GM19468 (cell line): ENCODE measurements around the gene AEBP1.
"Not testable (repeated sequence)": the region's sequence is repeated elsewhere in the genome, so short reads cannot be mapped to it uniquely, and the experiment has no call there.

Experiments used
- ATAC-seq: cut with Tn5 transposase; IDR thresholded peaks from one replicate; pipeline ENCODE4 v1.9.1; 2021; ENCODE audit warnings: mild to moderate bottlenecking, moderate library complexity, moderate number of reproducible peaks; ENCODE audit not compliant: unreplicated experiment; ENCODE audit errors: extremely low read depth

Gene AEBP1

GRCh38 chr7:44113764-44114354 is 9.7 kb downstream of the AEBP1 start:
- ATAC-seq = no peak

- no peak for ATAC-seq
Measured at GRCh38 chr7:44114586-44115310, 10.6 kb downstream of the AEBP1 start.

- ATAC-seq = no peak
Measured at GRCh38 chr7:44116087-44116788, 12.1 kb downstream of the AEBP1 start.

GRCh38 chr7:44116789-44117666 is 12.9 kb downstream of the AEBP1 start:
- ATAC-seq = no peak

GRCh38 chr7:44117801-44118429 is 13.8 kb downstream of the AEBP1 start:
- ATAC-seq = no peak

- ATAC-seq = no peak
Measured at GRCh38 chr7:44119829-44120380, 15.8 kb downstream of the AEBP1 start.

GRCh38 chr7:44120395-44120794 is 16.2 kb downstream of the AEBP1 start:
- ATAC-seq = no peak

GRCh38 chr7:44121761-44122420 is 17.7 kb downstream of the AEBP1 start:
- ATAC-seq = no peak

- ATAC-seq = no peak
Measured at GRCh38 chr7:44122529-44122928, 18.4 kb downstream of the AEBP1 start.

GRCh38 chr7:44123190-44124003 is 19.3 kb downstream of the AEBP1 start, which contains the start of gene POLD2:
Gene POLD2, minus strand, starts transcription at chr7:44123548. Its CDS starts 1,495 bp downstream, at chr7:44122053.
- ATAC-seq = peak; percentile 95

GRCh38 chr7:44124822-44125202 is 20.7 kb downstream of the AEBP1 start:
- no peak for ATAC-seq

GRCh38 chr7:44126574-44126973 is 22.4 kb downstream of the AEBP1 start:
- not testable (repeated sequence) for ATAC-seq

- no peak for ATAC-seq
Measured at GRCh38 chr7:44127161-44127560, 23.0 kb downstream of the AEBP1 start.

- ATAC-seq = no peak
Measured at GRCh38 chr7:44128721-44129582, 24.8 kb downstream of the AEBP1 start.

- ATAC-seq = no peak
Measured at GRCh38 chr7:44131173-44132029, 27.3 kb downstream of the AEBP1 start.

GRCh38 chr7:44132039-44132438 is 27.9 kb downstream of the AEBP1 start:
- no peak for ATAC-seq
